Psoas muscle (tissue), 8 donors: ENCODE data around the gene ANKH. TPM values are rescaled to one million over a fixed set of nuclear protein-coding genes. Genes with fewer than 3 reads are reported as not detected.

Source experiments
- ATAC-seq, 4 donors: fragments of 200-7000 bp; cut with Tn5 transposase; one replicate each; pipeline ENCODE4 v1.9.1; 2020; ENCODE audit warnings: moderate library complexity in 3 of 4, mild to moderate bottlenecking in 2 of 4
- DNase-seq, 2 donors: peaks; one replicate each; pipeline ENCODE4 v3.0.0-alpha.2; 2020
- H3K27ac ChIP-seq: fragments of 200-600 bp; one replicate; pipeline ENCODE4 v1.8.0; 2022
- H3K27me3 ChIP-seq, 3 donors: fragments of 200-600 bp in 1 of 3; one replicate each; pipeline versions ENCODE4 v1.6.1 to v1.8.0; 2013 to 2022; ENCODE audit warnings: low read length in 2 of 3, mild to moderate bottlenecking in 2 of 3, moderate library complexity in 1 of 3; ENCODE audit not compliant: insufficient read depth in 3 of 3
- H3K36me3 ChIP-seq, 2 donors: fragments of 200-600 bp in 1 of 2; one replicate each; pipeline versions ENCODE4 v1.6.1 to v1.8.0; 2013 to 2022; ENCODE audit warnings: low read depth in 1 of 2, mild to moderate bottlenecking in 1 of 2, moderate library complexity in 1 of 2; ENCODE audit not compliant: insufficient read depth in 1 of 2
- H3K4me1 ChIP-seq: fragments of 200-600 bp; one replicate; pipeline ENCODE4 v1.8.0; 2022
- H3K4me3 ChIP-seq: fragments of 200-600 bp; one replicate; pipeline ENCODE4 v1.8.0; 2022; ENCODE audit warnings: mild to moderate bottlenecking
- H3K9me3 ChIP-seq: fragments of 200-600 bp; one replicate; pipeline ENCODE4 v1.8.0; 2022
- CTCF ChIP-seq: fragments of 200-600 bp; IDR thresholded peaks from one replicate; pipeline ENCODE4 v1.8.0; 2022; ENCODE audit warnings: antibody characterized with exemption
- WGBS, 3 donors: extraction: QIAGEN DNeasy Blood & Tissue Kit; methylation state at CpG; one replicate each; pipeline versions ENCODE4 v1.1.6 to v1.1.7; 2013; 5-methylcytosine and 5-hydroxymethylcytosine counted together
- intact Hi-C, 2 donors: fragments of 100-400 bp; cut with DNase I; formaldehyde crosslinking; loops; one replicate each; pipeline versions ENCODE4 v1.11.0 to v1.14.2; 2022
- polyA plus RNA-seq, 3 donors: library from polyadenylated mRNA; stranded (reverse); fragments of 200-250 nt; gene quantifications; one replicate each; pipeline ENCODE4 v1.2.3, GENCODE V29; 2013
- total RNA-seq, 4 donors: library from RNA; stranded (reverse); fragmentation: NEBNext Ultra II Directional in 2 of 4; extraction: Animal tissue kit (Norgen Biotek cat#: 25700) in 2 of 4; gene quantifications; one replicate each; pipeline versions ENCODE4 v1.2.1 to v1.2.4, GENCODE V29; 2021 to 2023
- donor health status: healthy with polysubstance abuse.
- donor health status: DM: no; HTN: no; CAD: no; lungs with moderate emphysema.
- donor health status: Bipolar disorder and iron deficiency.
- donor health status: healthy.
- donor health status: DM: yes; HTN: yes; CAD: no.
- donor health status: DM: no; HTN: no; CAD: no.
- donor health status: DM: no; HTN: no; CAD: no.
- donor health status: DM: yes; HTN: yes; CAD: no.

Gene ANKH
- total and polyA plus RNA-seq, 7 donors, result 24.0 to 92.8 (median 63.0) TPM

GRCh38 chr5:14700478-14701436 is 170.8 kb downstream of the ANKH start:
- DNase-seq (no peak), ATAC-seq (peak; percentile 46 to 74 (median 54))
- WGBS, 3 donors, result 42 to 43% (median 43%) methylated on average over 12 to 13 of the region's 13 CpGs
- no peaks in the 10 kb centered on the region for H3K27me3 ChIP-seq
- H3K9me3 ChIP-seq, result no peaks in the 10 kb centered on the region
- no peaks in the 10 kb centered on the region for H3K4me1 ChIP-seq
- no peak for TF ChIP-seq CTCF
- no peak overlapping the region for H3K4me3 ChIP-seq
- intact Hi-C loops, result no loop called here
- H3K27ac ChIP-seq, result no peak overlapping the region
- peaks cover 2 to 48% of the 10 kb centered on the region in 2 donors for H3K36me3 ChIP-seq

- Histone ChIP-seq H3K9me3 (no peaks in the 10 kb centered on the region), H3K27ac (no peak overlapping the region), H3K27me3 (no peaks in the 10 kb centered on the region), H3K4me1 (no peaks in the 10 kb centered on the region), H3K36me3 (peaks cover 2 to 48% of the 10 kb centered on the region in 2 donors), H3K4me3 (no peak overlapping the region)
- TF ChIP-seq CTCF, result no peak
- no peak for DNase-seq
- no peak for ATAC-seq
- intact Hi-C loops, result no loop called here
- 80 to 90% (median 87%) methylated on average over 8 of the region's 8 CpGs for WGBS, 3 donors
Measured at GRCh38 chr5:14699807-14700400, 171.7 kb downstream of the ANKH start.

GRCh38 chr5:14699159-14699558 is 172.4 kb downstream of the ANKH start:
- peaks cover 2 to 54% of the 10 kb centered on the region in 2 donors for H3K36me3 ChIP-seq

GRCh38 chr5:14698495-14698894 is 173.1 kb downstream of the ANKH start:
- ATAC-seq, result no peak
- H3K4me1 ChIP-seq, result no peaks in the 10 kb centered on the region

More at GRCh38 chr5:14699159-14699558, 172.4 kb downstream of the ANKH start:
- H3K9me3 ChIP-seq, result no peaks in the 10 kb centered on the region
- H3K4me1 ChIP-seq, result no peaks in the 10 kb centered on the region
- ATAC-seq, result no peak
- no peak overlapping the region for H3K4me3 ChIP-seq
- no peak for TF ChIP-seq CTCF
- DNase-seq, result no peak
- no peak overlapping the region for H3K27ac ChIP-seq
- intact Hi-C loops, result no loop called here
- no peaks in the 10 kb centered on the region for H3K27me3 ChIP-seq
- 96 to 100% (median 98%) methylated on average over 2 of the region's 2 CpGs for WGBS, 3 donors

More at GRCh38 chr5:14698495-14698894, 173.1 kb downstream of the ANKH start:
- no peak overlapping the region for H3K27ac ChIP-seq
- H3K4me3 ChIP-seq, result no peak overlapping the region
- intact Hi-C loops, result no loop called here
- H3K9me3 ChIP-seq, result no peaks in the 10 kb centered on the region
- no peak for DNase-seq
- peaks cover 2 to 58% of the 10 kb centered on the region in 2 donors for H3K36me3 ChIP-seq
- TF ChIP-seq CTCF, result no peak
- no peaks in the 10 kb centered on the region for H3K27me3 ChIP-seq
- 89 to 100% (median 95%) methylated on average over 1 of the region's 1 CpG for WGBS, 3 donors
